ENCODE measurements around the gene NDUFB4.

DNA sequence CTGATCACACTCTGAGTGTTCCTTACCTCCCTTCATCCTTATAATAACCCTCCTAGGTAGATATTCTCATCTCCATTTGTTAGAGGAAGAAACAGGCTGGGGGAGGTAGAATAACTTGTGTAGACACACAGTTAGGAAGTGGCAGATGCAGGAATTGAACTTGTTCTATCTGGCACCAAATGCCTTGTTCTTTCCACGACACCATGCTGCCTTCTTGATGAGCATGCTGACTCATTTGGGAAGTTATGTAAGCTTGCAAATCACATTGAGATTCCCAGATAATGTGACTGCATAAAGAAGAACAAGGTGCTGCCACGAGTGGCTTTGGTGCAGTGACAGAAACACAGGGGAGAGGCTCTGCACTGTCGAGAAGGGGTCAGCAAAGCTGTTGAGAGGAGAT is 27.5 kb upstream of the NDUFB4 start:
- TF ChIP-seq CTCF (IDR thresholded peaks at IDR 0.05) (no peak), POLR2A (IDR thresholded peaks at IDR 0.05) (no peak)

Data from lower leg skin (tissue), 3 donors.